Stomach (tissue), 9 donors: Measurements from ENCODE around the gene LIPA. TPM values are rescaled to one million over a fixed set of nuclear protein-coding genes. Genes with fewer than 3 reads are reported as not detected.
"Not testable (repeated sequence)": the region's sequence is repeated elsewhere in the genome, so short reads cannot be mapped to it uniquely, and the experiment has no call there.

ENCODE experiments used
- DNase-seq, 2 donors: peaks; one replicate each; pipeline versions ENCODE4 v3.0.0 to v3.0.0-alpha.2; 2013 to 2019
- H3K27ac ChIP-seq, 5 donors: fragments of 200-600 bp in 4 of 5; sonication (generic) in 4 of 5; one replicate each; pipeline ENCODE4 v1.5.1; 2013 to 2019; ENCODE audit warnings: mild to moderate bottlenecking in 1 of 5, moderate library complexity in 1 of 5
- H3K27me3 ChIP-seq, 3 donors: fragments of 200-600 bp; sonication (generic); one replicate each; pipeline ENCODE4 v1.5.1; 2017 to 2019; ENCODE audit warnings: mixed run types in 1 of 3
- H3K36me3 ChIP-seq, 4 donors: fragments of 200-600 bp; sonication (generic); 1 replicate in 3 of 4; 2 replicates in 1 of 4; pipeline ENCODE4 v1.5.1; 2016 to 2019
- H3K4me1 ChIP-seq, 4 donors: fragments of 200-600 bp; sonication (generic); one replicate each; pipeline ENCODE4 v1.5.1; 2016 to 2019
- H3K4me3 ChIP-seq, 4 donors: fragments of 200-600 bp; sonication (generic) in 3 of 4; one replicate each; pipeline ENCODE4 v1.5.1; 2016 to 2019; ENCODE audit warnings: mild to moderate bottlenecking in 1 of 4
- H3K9me3 ChIP-seq, 4 donors: fragments of 200-600 bp; sonication (generic); one replicate each; pipeline ENCODE4 v1.5.1; 2016 to 2019
- CTCF ChIP-seq, 7 experiments: fragments of 450-650 bp in 4 of 7; fragments of 200-600 bp in 3 of 7; sonication (generic) in 3 of 7; IDR thresholded peaks; one replicate each; pipeline ENCODE4 v1.5.1; 2016 to 2019; ENCODE audit warnings: antibody characterized with exemption in 7 of 7, control low read depth in 2 of 7, mild to moderate bottlenecking in 1 of 7
- EP300 ChIP-seq: sonication (generic); formaldehyde crosslinking; IDR thresholded peaks from one replicate; pipeline ENCODE4 v1.6.1; 2017; ENCODE audit warnings: antibody characterized with exemption
- POLR2A ChIP-seq, 4 donors: fragments of 450-650 bp; IDR thresholded peaks; one replicate each; pipeline ENCODE4 v1.6.1; 2016; ENCODE audit warnings: antibody characterized with exemption in 4 of 4, control low read depth in 2 of 4, mild to moderate bottlenecking in 1 of 4, moderate library complexity in 1 of 4
- POLR2AphosphoS5 ChIP-seq, 3 donors: sonication (generic); formaldehyde crosslinking; IDR thresholded peaks; one replicate each; pipeline ENCODE4 v1.6.1; 2016; ENCODE audit warnings: antibody characterized with exemption in 3 of 3
- WGBS, 5 donors: extraction: QIAGEN DNeasy Blood & Tissue Kit in 3 of 5; methylation state at CpG; one replicate each; pipeline versions ENCODE4 v1.1.5 to v1.1.7; 2013 to 2018; 5-methylcytosine and 5-hydroxymethylcytosine counted together
- intact Hi-C: fragments of 100-400 bp; cut with DNase I; formaldehyde crosslinking; loops from one replicate; pipeline ENCODE4 v1.15.1; 2023; ENCODE audit warnings: low total_unique reads
- polyA plus RNA-seq, 3 donors: library from polyadenylated mRNA; stranded (reverse); fragments of 200-250 nt; gene quantifications; one replicate each; pipeline ENCODE4 v1.2.3, GENCODE V29; 2013
- total RNA-seq, 5 donors: library from RNA; depleted of rRNA; stranded (reverse); fragments of >200 nt; gene quantifications; one replicate each; pipeline versions ENCODE4 v1.1.0 to v1.2.3, GENCODE V29; 2014 to 2016
- donor health status: healthy with polysubstance abuse.
- donor health status: Bipolar disorder and iron deficiency.
- donor health status: healthy.

Gene LIPA
- total and polyA plus RNA-seq, 8 donors, result 1.8 to 65.9 (median 13.0) TPM

- 55 to 77% (median 66%) methylated on average over 4 to 6 of the region's 6 CpGs for WGBS, 5 donors
- Histone ChIP-seq H3K27ac (peak overlapping the region in 1 of 5 donors; percentile 69), H3K4me3 (peak overlapping the region in 1 of 4 donors; percentile 55), H3K27me3 (peaks cover 0 to 68% (median 39%) of the 10 kb centered on the region in 3 donors), H3K36me3 (no peaks in the 10 kb centered on the region), H3K9me3 (no peaks in the 10 kb centered on the region), H3K4me1 (peaks cover 13 to 27% (median 22%) of the 10 kb centered on the region in 4 donors)
- TF ChIP-seq POLR2A (IDR thresholded peaks at IDR 0.05), result no peak
- no peak for TF ChIP-seq CTCF (IDR thresholded peaks at IDR 0.05)
- no peak for DNase-seq
- intact Hi-C loops, result loop anchor here (5.0 kb wide), 1 partner anchor 262 kb away; no protein-coding TSS in a partner anchor
Measured at GRCh38 chr10:89204621-89205185, 46.9 kb downstream of the LIPA start.

DNA sequence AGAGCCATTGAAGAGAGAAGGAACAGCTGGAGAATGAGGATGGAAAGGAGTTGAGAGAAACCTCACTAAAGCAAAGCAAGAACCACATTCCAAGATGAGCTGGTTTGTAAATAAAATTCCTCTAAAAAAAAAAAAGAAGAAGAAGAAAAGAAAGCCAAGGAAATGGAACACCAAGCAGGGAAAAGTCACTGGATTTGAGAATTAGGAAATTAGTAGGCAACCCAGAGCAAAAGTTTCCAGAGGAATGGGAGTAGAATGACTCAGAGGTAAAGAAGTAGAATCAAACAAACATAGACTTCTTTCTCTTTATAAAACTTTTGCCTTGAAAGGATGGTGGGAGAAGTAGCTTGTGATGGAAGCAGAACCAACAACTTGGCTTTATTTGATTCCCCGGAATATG is 48.3 kb downstream of the LIPA start:
- Histone ChIP-seq H3K9me3 (no peaks in the 10 kb centered on the region), H3K4me3 (no peak overlapping the region), H3K27ac (peak overlapping the region in 2 of 5 donors; percentile 47 to 69), H3K36me3 (no peaks in the 10 kb centered on the region), H3K27me3 (peaks cover 0 to 56% (median 26%) of the 10 kb centered on the region in 3 donors), H3K4me1 (peaks cover 11 to 23% (median 19%) of the 10 kb centered on the region in 4 donors)
- intact Hi-C loops, result no loop called here
- WGBS, 5 donors, result 74 to 89% (median 81%) methylated on average over 1 of the region's 1 CpG
- no peak for DNase-seq
- no peak for TF ChIP-seq EP300

- no peak overlapping the region for H3K27ac ChIP-seq
- no peaks in the 10 kb centered on the region for H3K9me3 ChIP-seq
- TF ChIP-seq EP300 (no peak), POLR2A (IDR thresholded peaks at IDR 0.05) (no peak), POLR2AphosphoS5 (IDR thresholded peaks at IDR 0.05) (no peak), CTCF (IDR thresholded peaks at IDR 0.05) (no peak)
- H3K36me3 ChIP-seq, result no peaks in the 10 kb centered on the region
- no peak for DNase-seq
- peaks cover 0 to 44% (median 14%) of the 10 kb centered on the region in 3 donors for H3K27me3 ChIP-seq
- H3K4me1 ChIP-seq, result peaks cover 7 to 11% (median 8%) of the 10 kb centered on the region in 4 donors
- no peak overlapping the region for H3K4me3 ChIP-seq
- WGBS, 5 donors, result 50 to 95% (median 65%) methylated on average over 2 of the region's 2 CpGs
- intact Hi-C loops, result no loop called here
Measured at GRCh38 chr10:89202033-89202425, 49.5 kb downstream of the LIPA start.

- Histone ChIP-seq H3K36me3 (no peaks in the 10 kb centered on the region), H3K27ac (no peak overlapping the region), H3K27me3 (peaks cover 0 to 39% (median 8%) of the 10 kb centered on the region in 3 donors), H3K4me3 (no peak overlapping the region), H3K4me1 (peaks cover 1 to 6% (median 3%) of the 10 kb centered on the region in 4 donors), H3K9me3 (no peaks in the 10 kb centered on the region)
- intact Hi-C loops, result no loop called here
- TF ChIP-seq CTCF (IDR thresholded peaks at IDR 0.05) (no peak), EP300 (no peak), POLR2AphosphoS5 (IDR thresholded peaks at IDR 0.05) (no peak), POLR2A (IDR thresholded peaks at IDR 0.05) (no peak)
- 65 to 75% (median 68%) methylated on average over 7 of the region's 7 CpGs for WGBS, 5 donors
- DNase-seq, result no peak
Measured at GRCh38 chr10:89201345-89202032, 50.1 kb downstream of the LIPA start.

- intact Hi-C loops, result no loop called here
- WGBS, 5 donors, result 51 to 88% (median 75%) methylated on average over 4 of the region's 4 CpGs
- no peaks in the 10 kb centered on the region for H3K9me3 ChIP-seq
- H3K27ac ChIP-seq, result no peak overlapping the region
- peaks cover 0 to 6% (median 0%) of the 10 kb centered on the region in 3 donors for H3K27me3 ChIP-seq
- TF ChIP-seq CTCF (IDR thresholded peaks at IDR 0.05) (no peak), POLR2AphosphoS5 (IDR thresholded peaks at IDR 0.05) (no peak), POLR2A (IDR thresholded peaks at IDR 0.05) (no peak), EP300 (no peak)
- H3K4me3 ChIP-seq, result no peak overlapping the region
- DNase-seq, result no peak
- no peaks in the 10 kb centered on the region for H3K36me3 ChIP-seq
- H3K4me1 ChIP-seq, result no peaks in the 10 kb centered on the region
Measured at GRCh38 chr10:89197473-89197872, 54.1 kb downstream of the LIPA start.

GRCh38 chr10:89191301-89191700 is 60.3 kb downstream of the LIPA start:
- H3K4me1 ChIP-seq, H3K9me3 ChIP-seq, H3K27me3 ChIP-seq, H3K36me3 ChIP-seq, H3K4me3 ChIP-seq, intact Hi-C loops, DNase-seq, H3K27ac ChIP-seq: not testable (repeated sequence)
- 92 to 100% (median 97%) methylated on average over 3 of the region's 3 CpGs for WGBS, 5 donors
